SH-SY5Y (cell line): ENCODE results near the gene ENPP3.

ENCODE experiments used
- GATA2 ChIP-seq: IDR thresholded peaks from 2 replicates; pipeline ENCODE4 v1.6.1; 2011; ENCODE audit warnings: mild to moderate bottlenecking, low read depth, low read length
- GATA3 ChIP-seq: IDR thresholded peaks from 2 replicates; pipeline ENCODE4 v1.6.1; 2011; ENCODE audit warnings: low read depth, mild to moderate bottlenecking, low read length, moderate library complexity

DNA sequence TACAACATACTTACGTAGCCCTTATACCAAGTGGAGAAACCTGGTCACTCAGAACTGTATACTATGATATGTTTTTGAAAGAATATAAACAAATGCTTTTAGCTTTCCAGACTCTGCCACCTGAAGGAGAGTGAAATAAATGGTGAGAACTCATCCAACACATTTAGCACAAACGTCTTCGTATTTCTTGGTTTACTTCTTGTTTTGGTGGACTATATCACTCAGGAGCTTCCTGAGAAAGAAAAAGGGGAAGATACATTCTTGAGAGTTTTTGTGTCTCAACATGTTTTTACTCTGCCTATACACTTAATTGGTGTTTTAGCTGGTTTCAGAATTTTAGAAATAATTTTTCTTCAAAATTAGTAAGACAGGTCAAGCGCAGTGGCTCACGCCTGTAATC lies 93.2 kb downstream of the ENPP3 start:
- TF ChIP-seq GATA3 = no peak
- no peak for TF ChIP-seq GATA2
